HUES48 (cell line): ENCODE data around the gene TIMM50.

Experiments used
- H3K27ac ChIP-seq: one replicate; pipeline ENCODE4 v1.7.0; 2013; ENCODE audit warnings: low read depth, low read length, inconsistent platforms
- H3K27me3 ChIP-seq: 2 replicates; pipeline ENCODE4 v1.6.1; 2013; ENCODE audit warnings: mild to moderate bottlenecking, low read length; ENCODE audit not compliant: control insufficient read depth, insufficient read depth
- H3K36me3 ChIP-seq: 2 replicates; pipeline ENCODE4 v1.6.1; 2013; ENCODE audit warnings: low read length; ENCODE audit not compliant: control insufficient read depth, insufficient read depth
- H3K4me1 ChIP-seq: 2 replicates; pipeline ENCODE4 v1.6.1; 2013; ENCODE audit warnings: mild to moderate bottlenecking, low read length; ENCODE audit not compliant: control insufficient read depth, insufficient read depth
- H3K4me3 ChIP-seq: 2 replicates; pipeline ENCODE4 v1.5.1; 2013; ENCODE audit warnings: mild to moderate bottlenecking, low read depth, low read length
- H3K9ac ChIP-seq: 2 replicates; pipeline ENCODE4 v1.6.1; 2013; ENCODE audit warnings: mild to moderate bottlenecking, low read depth, low read length, moderate library complexity
- H3K9me3 ChIP-seq: 2 replicates; pipeline ENCODE4 v1.6.1; 2013; ENCODE audit warnings: low read length; ENCODE audit not compliant: control insufficient read depth, insufficient read depth

TIMM50 gene

GRCh38 chr19:39483141-39483540 lies 2.5 kb downstream of the TIMM50 start:
- no peak overlapping the region for H3K9ac ChIP-seq
- H3K4me1 ChIP-seq: peaks cover 6% of the 10 kb centered on the region; the same call in 1 of the 2 replicates
- peaks cover 46% of the 10 kb centered on the region for H3K36me3 ChIP-seq
- no peak overlapping the region for H3K27ac ChIP-seq
- H3K9me3 ChIP-seq: no peaks in the 10 kb centered on the region
- H3K4me3 ChIP-seq: no peak overlapping the region
- no peaks in the 10 kb centered on the region for H3K27me3 ChIP-seq

- Histone ChIP-seq H3K4me3 (no peak overlapping the region), H3K27ac (no peak overlapping the region), H3K4me1 (no peaks in the 10 kb centered on the region), H3K9ac (no peak overlapping the region), H3K9me3 (no peaks in the 10 kb centered on the region), H3K36me3 (peaks cover 62% of the 10 kb centered on the region), H3K27me3 (no peaks in the 10 kb centered on the region)
Measured at GRCh38 chr19:39489756-39490155, 9.1 kb downstream of the TIMM50 start.

GRCh38 chr19:39492225-39492624 lies 11.6 kb downstream of the TIMM50 start:
- Histone ChIP-seq H3K36me3 (peaks cover 39% of the 10 kb centered on the region), H3K9me3 (no peaks in the 10 kb centered on the region), H3K27ac (no peak overlapping the region), H3K4me3 (no peak overlapping the region), H3K27me3 (peaks cover 4% of the 10 kb centered on the region; the same call in 1 of the 2 replicates), H3K9ac (no peak overlapping the region), H3K4me1 (no peaks in the 10 kb centered on the region)

- no peak overlapping the region for H3K27ac ChIP-seq
- no peaks in the 10 kb centered on the region for H3K9me3 ChIP-seq
- no peaks in the 10 kb centered on the region for H3K4me1 ChIP-seq
- H3K36me3 ChIP-seq: peaks cover 37% of the 10 kb centered on the region
- no peak overlapping the region for H3K9ac ChIP-seq
- H3K4me3 ChIP-seq: no peak overlapping the region
- peaks cover 7% of the 10 kb centered on the region for H3K27me3 ChIP-seq
Measured at GRCh38 chr19:39492788-39493187, 12.2 kb downstream of the TIMM50 start.

GRCh38 chr19:39494661-39495060 lies 14.0 kb downstream of the TIMM50 start:
- Histone ChIP-seq H3K9ac (no peak overlapping the region), H3K4me3 (no peak overlapping the region), H3K4me1 (peaks cover 5% of the 10 kb centered on the region), H3K36me3 (peaks cover 18% of the 10 kb centered on the region), H3K27ac (no peak overlapping the region), H3K27me3 (peaks cover 25% of the 10 kb centered on the region), H3K9me3 (no peaks in the 10 kb centered on the region)

GRCh38 chr19:39496063-39496462 lies 15.4 kb downstream of the TIMM50 start:
- no peaks in the 10 kb centered on the region for H3K9me3 ChIP-seq
- no peak overlapping the region for H3K27ac ChIP-seq
- no peak overlapping the region for H3K9ac ChIP-seq
- peaks cover 39% of the 10 kb centered on the region for H3K27me3 ChIP-seq
- H3K36me3 ChIP-seq: peaks cover 6% of the 10 kb centered on the region; the same call in 1 of the 2 replicates
- peaks cover 5% of the 10 kb centered on the region for H3K4me1 ChIP-seq
- no peak overlapping the region for H3K4me3 ChIP-seq

- Histone ChIP-seq H3K36me3 (no peaks in the 10 kb centered on the region), H3K4me3 (peak overlapping the region; percentile 57; the same call in 1 of the 2 replicates), H3K27ac (no peak overlapping the region), H3K9me3 (no peaks in the 10 kb centered on the region), H3K4me1 (peaks cover 5% of the 10 kb centered on the region), H3K27me3 (peaks cover 53% of the 10 kb centered on the region), H3K9ac (no peak overlapping the region)
Measured at GRCh38 chr19:39497701-39497995, 17.0 kb downstream of the TIMM50 start.

GRCh38 chr19:39497996-39498797 lies 17.6 kb downstream of the TIMM50 start:
- Histone ChIP-seq H3K27me3 (peaks cover 57% of the 10 kb centered on the region), H3K9me3 (no peaks in the 10 kb centered on the region), H3K4me1 (peaks cover 5% of the 10 kb centered on the region), H3K4me3 (peak overlapping the region; percentile 57), H3K36me3 (no peaks in the 10 kb centered on the region), H3K27ac (no peak overlapping the region), H3K9ac (no peak overlapping the region)

- peak within 1 kb of the TSS; percentile 57 for H3K4me3 ChIP-seq
- no peak within 1 kb of the TSS for H3K9ac ChIP-seq
- no peaks in the 10 kb centered on the region for H3K9me3 ChIP-seq
- H3K27ac ChIP-seq: no peak within 1 kb of the TSS
- no peaks in the 10 kb centered on the region for H3K36me3 ChIP-seq
- peaks cover 5% of the 10 kb centered on the region for H3K4me1 ChIP-seq
- peaks cover 65% of the 10 kb centered on the region for H3K27me3 ChIP-seq
Measured at GRCh38 chr19:39498798-39499642, 18.4 kb downstream of the TIMM50 start, which contains the start of gene DLL3. TSS of gene DLL3 (plus strand) at chr19:39498947. CDS start at chr19:39498975, 28 bp downstream.

GRCh38 chr19:39499932-39500331 lies 19.3 kb downstream of the TIMM50 start:
- no peaks in the 10 kb centered on the region for H3K9me3 ChIP-seq
- H3K27ac ChIP-seq: no peak overlapping the region
- H3K4me3 ChIP-seq: no peak overlapping the region
- peaks cover 5% of the 10 kb centered on the region for H3K4me1 ChIP-seq
- H3K36me3 ChIP-seq: no peaks in the 10 kb centered on the region
- H3K9ac ChIP-seq: no peak overlapping the region
- peaks cover 74% of the 10 kb centered on the region for H3K27me3 ChIP-seq

- H3K9me3 ChIP-seq: no peaks in the 10 kb centered on the region
- H3K4me3 ChIP-seq: no peak overlapping the region
- peaks cover 81% of the 10 kb centered on the region for H3K27me3 ChIP-seq
- H3K9ac ChIP-seq: no peak overlapping the region
- no peaks in the 10 kb centered on the region for H3K36me3 ChIP-seq
- no peak overlapping the region for H3K27ac ChIP-seq
- H3K4me1 ChIP-seq: peaks cover 5% of the 10 kb centered on the region
Measured at GRCh38 chr19:39500543-39500942, 19.9 kb downstream of the TIMM50 start.
